Measurements from ENCODE around the gene SMARCAD1.
"Not testable (repeated sequence)": the region's sequence is repeated elsewhere in the genome, so short reads cannot be mapped to it uniquely, and the experiment has no call there.

SMARCAD1 gene

GRCh38 chr4:94332983-94333590, 125.4 kb downstream of the SMARCAD1 start:
- no peaks in the 10 kb centered on the region for H3K9me3 Mint-ChIP-seq
- no peak overlapping the region for H3K4me3 Mint-ChIP-seq
- DNase-seq (no peak), ATAC-seq (replicated peaks) (no peak)
- H3K36me3 Mint-ChIP-seq (ENCODE audit: insufficient read depth) = peaks cover 2% of the 10 kb centered on the region
- H3K4me1 Mint-ChIP-seq (ENCODE audit: low read depth in 2 of 2) = no peaks in the 10 kb centered on the region
- no peak overlapping the region for H3K27ac Mint-ChIP-seq
- no peaks in the 10 kb centered on the region for H3K27me3 Mint-ChIP-seq

- Mint-ChIP-seq H3K27ac (no peak overlapping the region), H3K27me3 (no peaks in the 10 kb centered on the region), H3K9me3 (no peaks in the 10 kb centered on the region), H3K4me1 (ENCODE audit: low read depth in 2 of 2) (peaks cover 1 to 4% of the 10 kb centered on the region in 2 donors), H3K36me3 (ENCODE audit: insufficient read depth) (peaks cover 2% of the 10 kb centered on the region), H3K4me3 (no peak overlapping the region)
- no peak for ATAC-seq (replicated peaks)
- DNase-seq = no peak
Observed at GRCh38 chr4:94333866-94334265, 126.2 kb downstream of the SMARCAD1 start.

GRCh38 chr4:94334476-94334875, 126.8 kb downstream of the SMARCAD1 start:
- no peaks in the 10 kb centered on the region for H3K9me3 Mint-ChIP-seq
- peaks cover 1 to 9% of the 10 kb centered on the region in 2 donors for H3K4me1 Mint-ChIP-seq (ENCODE audit: low read depth in 2 of 2)
- no peak for ATAC-seq (replicated peaks)
- H3K4me3 Mint-ChIP-seq = no peak overlapping the region
- no peaks in the 10 kb centered on the region for H3K27me3 Mint-ChIP-seq
- peaks cover 2% of the 10 kb centered on the region for H3K36me3 Mint-ChIP-seq (ENCODE audit: insufficient read depth)
- no peak overlapping the region for H3K27ac Mint-ChIP-seq
- no peak for DNase-seq

- no peak for ATAC-seq (replicated peaks)
- H3K4me1 Mint-ChIP-seq (ENCODE audit: low read depth in 2 of 2) = peaks cover 6 to 13% of the 10 kb centered on the region in 2 donors
- no peaks in the 10 kb centered on the region for H3K9me3 Mint-ChIP-seq
- H3K27ac Mint-ChIP-seq = no peak overlapping the region
- no peaks in the 10 kb centered on the region for H3K27me3 Mint-ChIP-seq
- DNase-seq = no peak
- no peak overlapping the region for H3K4me3 Mint-ChIP-seq
- H3K36me3 Mint-ChIP-seq (ENCODE audit: insufficient read depth) = peaks cover 2% of the 10 kb centered on the region
Observed at GRCh38 chr4:94334962-94335361, 127.3 kb downstream of the SMARCAD1 start.

GRCh38 chr4:94336303-94336702, 128.6 kb downstream of the SMARCAD1 start:
- Mint-ChIP-seq H3K4me3 (peak overlapping the region; percentile 19 to 53), H3K4me1 (ENCODE audit: low read depth in 2 of 2) (peaks cover 7 to 13% of the 10 kb centered on the region in 2 donors), H3K9me3 (no peaks in the 10 kb centered on the region), H3K27me3 (no peaks in the 10 kb centered on the region), H3K36me3 (ENCODE audit: insufficient read depth) (peaks cover 8% of the 10 kb centered on the region), H3K27ac (no peak overlapping the region)
- DNase-seq (no peak), ATAC-seq (replicated peaks) (no peak)

- H3K27ac Mint-ChIP-seq; DNase-seq; H3K36me3 Mint-ChIP-seq (ENCODE audit: insufficient read depth); ATAC-seq (replicated peaks); H3K27me3 Mint-ChIP-seq; H3K9me3 Mint-ChIP-seq: not testable (repeated sequence)
- peak overlapping the region; percentile 19 to 53 for H3K4me3 Mint-ChIP-seq
- H3K4me1 Mint-ChIP-seq (ENCODE audit: low read depth in 2 of 2) = peaks cover 7 to 13% of the 10 kb centered on the region in 2 donors
Observed at GRCh38 chr4:94336791-94337190, 129.1 kb downstream of the SMARCAD1 start.

- peak overlapping the region; percentile 75 to 83 for H3K4me3 Mint-ChIP-seq
- peaks cover 5% of the 10 kb centered on the region for H3K36me3 Mint-ChIP-seq (ENCODE audit: insufficient read depth)
- DNase-seq = no peak
- H3K27ac Mint-ChIP-seq = peak overlapping the region; percentile 62 to 80
- H3K4me1 Mint-ChIP-seq (ENCODE audit: low read depth in 2 of 2) = peaks cover 7 to 13% of the 10 kb centered on the region in 2 donors
- peak; percentile 37 for ATAC-seq (replicated peaks)
- no peaks in the 10 kb centered on the region for H3K9me3 Mint-ChIP-seq
- no peaks in the 10 kb centered on the region for H3K27me3 Mint-ChIP-seq
Observed at GRCh38 chr4:94338681-94339351, 131.2 kb downstream of the SMARCAD1 start.

GRCh38 chr4:94339779-94340178, 132.1 kb downstream of the SMARCAD1 start:
- ATAC-seq (replicated peaks) (peak; percentile 53), DNase-seq (no peak)
- no peaks in the 10 kb centered on the region for H3K27me3 Mint-ChIP-seq

More at GRCh38 chr4:94339779-94340178, 132.1 kb downstream of the SMARCAD1 start:
- H3K4me1 Mint-ChIP-seq (ENCODE audit: low read depth in 2 of 2) = peaks cover 7 to 13% of the 10 kb centered on the region in 2 donors
- H3K27ac Mint-ChIP-seq = peak overlapping the region; percentile 62 to 80
- H3K9me3 Mint-ChIP-seq = no peaks in the 10 kb centered on the region
- peaks cover 5% of the 10 kb centered on the region for H3K36me3 Mint-ChIP-seq (ENCODE audit: insufficient read depth)
- H3K4me3 Mint-ChIP-seq = peak overlapping the region; percentile 75 to 83

Data from effector memory CD8-positive, alpha-beta T cell (primary cell).